Liver (tissue), 3 donors: Measurements from ENCODE around the gene GADD45B.

Experiments
- ATF3 ChIP-seq: IDR thresholded peaks from 2 replicates; pipeline ENCODE4 v1.6.1; 2016; ENCODE audit warnings: antibody characterized with exemption
- FOXA1 ChIP-seq: IDR thresholded peaks from 2 replicates; pipeline ENCODE4 v1.6.1; 2016; ENCODE audit warnings: antibody characterized with exemption
- MAX ChIP-seq: IDR thresholded peaks from 2 replicates; pipeline ENCODE4 v1.6.1; 2016; ENCODE audit warnings: antibody characterized with exemption
- TF ChIP-seq, protein P1 (sequence below): fragments of 150-350 bp; IDR thresholded peaks from 2 replicates; pipeline ENCODE4 v1.5.1; 2017; ENCODE audit warnings: improper control_type of control experiment, low read depth, low read length; ENCODE audit not compliant: missing input control
- donor health status: healthy.
- donor health status: healthy.

GRCh38 chr19:2438178-2438577 lies 37.7 kb upstream of the GADD45B start:
- TF ChIP-seq, protein P1, sequence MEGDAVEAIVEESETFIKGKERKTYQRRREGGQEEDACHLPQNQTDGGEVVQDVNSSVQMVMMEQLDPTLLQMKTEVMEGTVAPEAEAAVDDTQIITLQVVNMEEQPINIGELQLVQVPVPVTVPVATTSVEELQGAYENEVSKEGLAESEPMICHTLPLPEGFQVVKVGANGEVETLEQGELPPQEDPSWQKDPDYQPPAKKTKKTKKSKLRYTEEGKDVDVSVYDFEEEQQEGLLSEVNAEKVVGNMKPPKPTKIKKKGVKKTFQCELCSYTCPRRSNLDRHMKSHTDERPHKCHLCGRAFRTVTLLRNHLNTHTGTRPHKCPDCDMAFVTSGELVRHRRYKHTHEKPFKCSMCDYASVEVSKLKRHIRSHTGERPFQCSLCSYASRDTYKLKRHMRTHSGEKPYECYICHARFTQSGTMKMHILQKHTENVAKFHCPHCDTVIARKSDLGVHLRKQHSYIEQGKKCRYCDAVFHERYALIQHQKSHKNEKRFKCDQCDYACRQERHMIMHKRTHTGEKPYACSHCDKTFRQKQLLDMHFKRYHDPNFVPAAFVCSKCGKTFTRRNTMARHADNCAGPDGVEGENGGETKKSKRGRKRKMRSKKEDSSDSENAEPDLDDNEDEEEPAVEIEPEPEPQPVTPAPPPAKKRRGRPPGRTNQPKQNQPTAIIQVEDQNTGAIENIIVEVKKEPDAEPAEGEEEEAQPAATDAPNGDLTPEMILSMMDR: no peak
- no peak for TF ChIP-seq MAX
- TF ChIP-seq FOXA1: no peak
- no peak for TF ChIP-seq ATF3
